Measurements from ENCODE around the gene PLA2G1B. TPM values are rescaled to one million over a fixed set of nuclear protein-coding genes. Genes with fewer than 3 reads are reported as not detected.

Gene PLA2G1B
- total and polyA plus RNA-seq, 2 of the 13 experiments (the other 11 are each of a cell fraction or from before 2014, with no cell fraction given) = 0.33 to 1.4 TPM

DNA sequence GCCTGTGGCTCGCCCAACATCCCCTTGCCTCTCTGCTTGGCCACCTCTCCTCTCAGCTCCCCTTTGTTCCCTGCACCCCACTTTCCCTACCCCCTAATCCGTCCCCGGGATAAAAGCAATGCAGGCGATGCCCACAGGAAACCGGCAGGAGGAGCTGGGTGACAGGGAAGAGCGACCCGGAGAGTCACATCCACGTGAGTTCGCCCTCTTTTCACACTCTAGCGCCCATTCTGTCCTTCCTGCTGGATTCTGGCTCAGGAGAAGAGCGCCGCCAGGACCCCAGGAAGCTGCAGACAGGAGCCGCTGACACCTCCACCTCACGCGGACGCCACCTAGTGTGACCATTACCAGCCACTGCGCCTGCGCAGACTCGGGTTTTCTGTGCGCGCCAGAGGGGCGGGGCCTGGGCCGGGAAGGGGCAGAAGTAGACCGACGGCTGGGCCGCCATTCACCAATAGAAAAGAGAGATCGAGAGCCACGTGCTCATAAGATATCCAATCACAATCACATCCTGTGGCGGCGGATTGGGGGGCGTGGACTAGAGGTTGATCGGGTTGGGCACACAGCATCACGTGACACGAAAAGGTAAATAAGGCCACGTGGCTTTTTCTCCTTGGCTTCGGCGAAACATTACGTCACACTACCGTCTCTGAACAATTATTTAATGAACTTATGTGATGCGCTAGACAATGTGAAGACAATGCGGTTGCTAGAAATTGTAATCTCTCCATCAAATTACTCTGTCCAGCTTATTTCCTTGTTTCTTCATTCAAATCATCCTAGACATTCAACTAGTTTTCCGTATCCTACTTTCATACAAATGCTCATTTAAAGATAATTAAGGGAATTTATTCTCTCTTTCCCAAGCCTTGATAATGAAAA, 10.1 kb downstream of the PLA2G1B start (continued):
- TF ChIP-seq ZNF460 (CRISPR knock-in tag; IDR thresholded peaks at IDR 0.05; ENCODE audit: borderline replicate concordance) (no peak; the same call in 1 of the 2 replicates), RFXAP (CRISPR knock-in tag; IDR thresholded peaks at IDR 0.05; ENCODE audit: borderline replicate concordance) (peak; percentile 76; the same call in 1 of the 2 replicates), ZNF431 (CRISPR knock-in tag; IDR thresholded peaks at IDR 0.05; ENCODE audit: borderline replicate concordance, low read depth) (no peak; the same call in 1 of the 2 replicates), ZNF816 (CRISPR knock-in tag; IDR thresholded peaks at IDR 0.05; ENCODE audit: borderline replicate concordance) (peak; percentile 19; the same call in 1 of the 2 replicates), ZZZ3 (CRISPR knock-in tag; IDR thresholded peaks at IDR 0.05; ENCODE audit: borderline replicate concordance) (no peak), NFIB (CRISPR knock-in tag; IDR thresholded peaks at IDR 0.05; ENCODE audit: borderline replicate concordance) (no peak), ARHGAP35 (CRISPR knock-in tag; IDR thresholded peaks at IDR 0.05; ENCODE audit: borderline replicate concordance) (peak; percentile 47; the same call in 1 of the 2 replicates), SAFB2 (CRISPR knock-in tag; IDR thresholded peaks at IDR 0.05; ENCODE audit: borderline replicate concordance, low read depth) (peak; percentile 57; the same call in 1 of the 2 replicates), NRL (CRISPR knock-in tag; IDR thresholded peaks at IDR 0.05; ENCODE audit: borderline replicate concordance) (peak; percentile 87; the same call in 1 of the 2 replicates), ZNF33B (CRISPR knock-in tag; IDR thresholded peaks at IDR 0.05) (no peak)
- TF ChIP-seq, protein P1, sequence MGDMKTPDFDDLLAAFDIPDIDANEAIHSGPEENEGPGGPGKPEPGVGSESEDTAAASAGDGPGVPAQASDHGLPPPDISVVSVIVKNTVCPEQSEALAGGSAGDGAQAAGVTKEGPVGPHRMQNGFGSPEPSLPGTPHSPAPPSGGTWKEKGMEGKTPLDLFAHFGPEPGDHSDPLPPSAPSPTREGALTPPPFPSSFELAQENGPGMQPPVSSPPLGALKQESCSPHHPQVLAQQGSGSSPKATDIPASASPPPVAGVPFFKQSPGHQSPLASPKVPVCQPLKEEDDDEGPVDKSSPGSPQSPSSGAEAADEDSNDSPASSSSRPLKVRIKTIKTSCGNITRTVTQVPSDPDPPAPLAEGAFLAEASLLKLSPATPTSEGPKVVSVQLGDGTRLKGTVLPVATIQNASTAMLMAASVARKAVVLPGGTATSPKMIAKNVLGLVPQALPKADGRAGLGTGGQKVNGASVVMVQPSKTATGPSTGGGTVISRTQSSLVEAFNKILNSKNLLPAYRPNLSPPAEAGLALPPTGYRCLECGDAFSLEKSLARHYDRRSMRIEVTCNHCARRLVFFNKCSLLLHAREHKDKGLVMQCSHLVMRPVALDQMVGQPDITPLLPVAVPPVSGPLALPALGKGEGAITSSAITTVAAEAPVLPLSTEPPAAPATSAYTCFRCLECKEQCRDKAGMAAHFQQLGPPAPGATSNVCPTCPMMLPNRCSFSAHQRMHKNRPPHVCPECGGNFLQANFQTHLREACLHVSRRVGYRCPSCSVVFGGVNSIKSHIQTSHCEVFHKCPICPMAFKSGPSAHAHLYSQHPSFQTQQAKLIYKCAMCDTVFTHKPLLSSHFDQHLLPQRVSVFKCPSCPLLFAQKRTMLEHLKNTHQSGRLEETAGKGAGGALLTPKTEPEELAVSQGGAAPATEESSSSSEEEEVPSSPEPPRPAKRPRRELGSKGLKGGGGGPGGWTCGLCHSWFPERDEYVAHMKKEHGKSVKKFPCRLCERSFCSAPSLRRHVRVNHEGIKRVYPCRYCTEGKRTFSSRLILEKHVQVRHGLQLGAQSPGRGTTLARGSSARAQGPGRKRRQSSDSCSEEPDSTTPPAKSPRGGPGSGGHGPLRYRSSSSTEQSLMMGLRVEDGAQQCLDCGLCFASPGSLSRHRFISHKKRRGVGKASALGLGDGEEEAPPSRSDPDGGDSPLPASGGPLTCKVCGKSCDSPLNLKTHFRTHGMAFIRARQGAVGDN (CRISPR knock-in tag; IDR thresholded peaks at IDR 0.05) = peak; percentile 98
- TF ChIP-seq, protein P2, sequence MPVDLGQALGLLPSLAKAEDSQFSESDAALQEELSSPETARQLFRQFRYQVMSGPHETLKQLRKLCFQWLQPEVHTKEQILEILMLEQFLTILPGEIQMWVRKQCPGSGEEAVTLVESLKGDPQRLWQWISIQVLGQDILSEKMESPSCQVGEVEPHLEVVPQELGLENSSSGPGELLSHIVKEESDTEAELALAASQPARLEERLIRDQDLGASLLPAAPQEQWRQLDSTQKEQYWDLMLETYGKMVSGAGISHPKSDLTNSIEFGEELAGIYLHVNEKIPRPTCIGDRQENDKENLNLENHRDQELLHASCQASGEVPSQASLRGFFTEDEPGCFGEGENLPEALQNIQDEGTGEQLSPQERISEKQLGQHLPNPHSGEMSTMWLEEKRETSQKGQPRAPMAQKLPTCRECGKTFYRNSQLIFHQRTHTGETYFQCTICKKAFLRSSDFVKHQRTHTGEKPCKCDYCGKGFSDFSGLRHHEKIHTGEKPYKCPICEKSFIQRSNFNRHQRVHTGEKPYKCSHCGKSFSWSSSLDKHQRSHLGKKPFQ (CRISPR knock-in tag; IDR thresholded peaks at IDR 0.05; ENCODE audit: insufficient replicate concordance) = peak; percentile 48
- TF ChIP-seq, protein P3, sequence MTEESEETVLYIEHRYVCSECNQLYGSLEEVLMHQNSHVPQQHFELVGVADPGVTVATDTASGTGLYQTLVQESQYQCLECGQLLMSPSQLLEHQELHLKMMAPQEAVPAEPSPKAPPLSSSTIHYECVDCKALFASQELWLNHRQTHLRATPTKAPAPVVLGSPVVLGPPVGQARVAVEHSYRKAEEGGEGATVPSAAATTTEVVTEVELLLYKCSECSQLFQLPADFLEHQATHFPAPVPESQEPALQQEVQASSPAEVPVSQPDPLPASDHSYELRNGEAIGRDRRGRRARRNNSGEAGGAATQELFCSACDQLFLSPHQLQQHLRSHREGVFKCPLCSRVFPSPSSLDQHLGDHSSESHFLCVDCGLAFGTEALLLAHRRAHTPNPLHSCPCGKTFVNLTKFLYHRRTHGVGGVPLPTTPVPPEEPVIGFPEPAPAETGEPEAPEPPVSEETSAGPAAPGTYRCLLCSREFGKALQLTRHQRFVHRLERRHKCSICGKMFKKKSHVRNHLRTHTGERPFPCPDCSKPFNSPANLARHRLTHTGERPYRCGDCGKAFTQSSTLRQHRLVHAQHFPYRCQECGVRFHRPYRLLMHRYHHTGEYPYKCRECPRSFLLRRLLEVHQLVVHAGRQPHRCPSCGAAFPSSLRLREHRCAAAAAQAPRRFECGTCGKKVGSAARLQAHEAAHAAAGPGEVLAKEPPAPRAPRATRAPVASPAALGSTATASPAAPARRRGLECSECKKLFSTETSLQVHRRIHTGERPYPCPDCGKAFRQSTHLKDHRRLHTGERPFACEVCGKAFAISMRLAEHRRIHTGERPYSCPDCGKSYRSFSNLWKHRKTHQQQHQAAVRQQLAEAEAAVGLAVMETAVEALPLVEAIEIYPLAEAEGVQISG (CRISPR knock-in tag; IDR thresholded peaks at IDR 0.05) = peak; percentile 68
